IgD-negative memory B cell (primary cell): ENCODE data around the gene CACNB3. TPM values are rescaled to one million over a fixed set of nuclear protein-coding genes. Genes with fewer than 3 reads are reported as not detected.

Experiments
- H3K27ac Mint-ChIP-seq, 3 donors: one replicate each; pipeline ENCODE4 v1.8.0; 2020 to 2022; ENCODE audit warnings: mild to moderate bottlenecking in 3 of 3, mixed read lengths in 3 of 3, moderate library complexity in 1 of 3
- H3K27me3 Mint-ChIP-seq: one replicate; pipeline ENCODE4 v1.8.0; 2021; ENCODE audit warnings: mixed read lengths
- H3K36me3 Mint-ChIP-seq: one replicate; pipeline ENCODE4 v1.8.0; 2020; ENCODE audit warnings: mild to moderate bottlenecking, mixed read lengths
- H3K4me1 Mint-ChIP-seq, 3 donors: one replicate each; pipeline ENCODE4 v1.8.0; 2020 to 2022; ENCODE audit warnings: mixed read lengths in 3 of 3, mild to moderate bottlenecking in 1 of 3
- H3K4me3 Mint-ChIP-seq, 4 donors: one replicate each; pipeline ENCODE4 v1.8.0; 2020 to 2022; ENCODE audit warnings: mild to moderate bottlenecking in 4 of 4, mixed read lengths in 4 of 4, moderate library complexity in 3 of 4
- H3K9me3 Mint-ChIP-seq, 3 donors: one replicate each; pipeline ENCODE4 v1.8.0; 2020 to 2021; ENCODE audit warnings: mixed read lengths in 3 of 3, mild to moderate bottlenecking in 1 of 3
- polyA plus RNA-seq: library from polyadenylated mRNA; unstranded; fragments of 300-500 nt; fragmentation: Illumina TruSeq; gene quantifications from one replicate; pipeline ENCODE4 v1.2.3, GENCODE V29; 2021

The CACNB3 gene
- polyA plus RNA-seq, 1 donor from 2014 or later = 0.39 TPM

DNA sequence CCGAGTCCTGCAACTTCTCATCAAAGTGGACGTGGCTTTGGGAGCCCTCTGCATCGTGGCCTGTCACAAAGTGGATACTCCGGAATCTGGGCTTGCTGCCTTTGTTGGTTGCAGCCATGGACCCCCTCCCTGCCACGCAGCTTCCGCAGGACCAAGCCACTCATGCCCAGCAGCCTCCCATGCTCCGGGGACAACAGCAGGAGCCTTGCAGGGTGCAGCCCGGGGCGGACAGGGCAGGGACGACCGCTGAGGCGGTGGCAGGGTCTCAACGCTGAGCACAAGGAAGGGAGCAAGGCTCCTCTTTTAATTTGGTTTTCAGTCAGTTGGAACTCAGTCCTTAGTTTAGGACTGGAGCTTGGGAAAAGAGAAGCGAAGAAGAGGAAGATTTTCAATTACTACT lies 17.3 kb upstream of the CACNB3 start:
- H3K4me3 Mint-ChIP-seq = no peak overlapping the region
- H3K36me3 Mint-ChIP-seq = no peaks in the 10 kb centered on the region
- no peak overlapping the region for H3K27ac Mint-ChIP-seq
- H3K27me3 Mint-ChIP-seq = peaks cover 4% of the 10 kb centered on the region
- H3K4me1 Mint-ChIP-seq = peaks cover 0 to under 1% (median under 1%) of the 10 kb centered on the region in 3 donors
- H3K9me3 Mint-ChIP-seq = no peaks in the 10 kb centered on the region

DNA sequence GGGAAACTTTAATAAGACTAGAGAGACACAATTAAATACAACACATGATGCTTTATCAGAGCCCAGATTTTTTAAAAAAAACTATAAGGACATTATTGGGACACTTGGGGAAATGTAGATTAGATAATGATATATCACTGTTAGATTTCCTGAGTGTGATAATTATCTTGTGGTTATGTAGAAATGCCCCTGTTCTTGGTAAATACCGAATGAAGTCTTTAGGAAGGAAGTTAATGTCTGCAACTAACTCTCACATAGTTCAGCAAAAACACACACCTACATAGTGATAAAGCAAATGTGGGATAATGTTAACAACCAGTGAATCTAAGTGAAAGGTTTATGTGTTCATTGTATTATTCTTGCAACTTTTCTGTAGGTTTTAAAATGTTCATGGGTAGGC lies 14.6 kb upstream of the CACNB3 start:
- Mint-ChIP-seq H3K27ac (no peak overlapping the region), H3K27me3 (peaks cover 4% of the 10 kb centered on the region), H3K4me3 (no peak overlapping the region), H3K36me3 (no peaks in the 10 kb centered on the region), H3K4me1 (no peaks in the 10 kb centered on the region), H3K9me3 (no peaks in the 10 kb centered on the region)

DNA sequence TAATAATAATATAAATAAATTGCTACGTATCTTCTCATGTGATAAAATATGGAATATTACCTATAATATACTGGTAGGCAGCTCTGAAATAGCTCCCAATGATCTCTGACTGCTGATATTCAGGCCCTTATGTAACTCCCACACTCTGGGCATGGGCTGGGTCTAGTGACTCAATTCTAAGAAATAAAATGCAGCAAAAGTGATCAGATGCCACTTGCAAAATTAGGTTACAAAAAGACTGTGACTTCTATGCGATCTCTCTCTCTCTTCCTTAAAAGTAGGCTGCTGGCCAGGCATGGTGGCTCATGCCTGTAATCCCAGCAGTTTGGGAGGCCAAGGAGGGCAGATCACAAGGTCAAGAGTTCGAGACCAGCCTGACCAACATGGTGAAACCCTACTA lies 10.3 kb upstream of the CACNB3 start:
- H3K27me3 Mint-ChIP-seq = no peaks in the 10 kb centered on the region
- no peak overlapping the region for H3K4me3 Mint-ChIP-seq
- no peaks in the 10 kb centered on the region for H3K4me1 Mint-ChIP-seq
- H3K36me3 Mint-ChIP-seq = no peaks in the 10 kb centered on the region
- no peak overlapping the region for H3K27ac Mint-ChIP-seq
- no peaks in the 10 kb centered on the region for H3K9me3 Mint-ChIP-seq

DNA sequence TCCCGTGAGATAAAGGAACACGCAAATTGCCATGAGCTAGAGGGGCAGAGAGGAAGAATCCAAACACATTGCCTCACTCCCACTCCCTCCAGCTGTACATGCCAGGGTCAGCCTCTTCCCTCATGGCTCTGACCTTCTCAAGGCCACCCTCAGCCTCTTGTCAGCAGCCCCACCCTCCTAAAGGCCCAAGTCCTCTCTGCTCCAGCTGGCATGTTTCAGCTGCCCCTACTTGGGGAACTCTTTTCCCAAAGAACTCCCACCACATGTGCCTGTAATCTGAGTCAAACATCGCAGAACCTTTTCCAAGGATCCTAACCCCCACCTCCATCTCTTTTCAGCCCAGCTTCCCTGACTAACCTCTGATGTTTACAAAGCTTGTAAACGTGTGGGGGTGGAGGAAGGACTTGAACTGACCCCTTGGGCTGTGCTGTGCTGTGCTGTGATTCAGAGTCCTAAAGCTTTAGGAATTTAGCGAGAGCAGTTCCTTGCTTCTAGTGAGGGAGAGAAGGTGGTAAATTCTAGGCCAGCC lies 7.3 kb upstream of the CACNB3 start:
- H3K27ac Mint-ChIP-seq = no peak overlapping the region
- no peaks in the 10 kb centered on the region for H3K36me3 Mint-ChIP-seq
- peak overlapping the region in 1 of 4 donors; percentile 81 for H3K4me3 Mint-ChIP-seq
- H3K4me1 Mint-ChIP-seq = peaks cover 0 to 3% (median 2%) of the 10 kb centered on the region in 3 donors
- H3K27me3 Mint-ChIP-seq = no peaks in the 10 kb centered on the region
- no peaks in the 10 kb centered on the region for H3K9me3 Mint-ChIP-seq

DNA sequence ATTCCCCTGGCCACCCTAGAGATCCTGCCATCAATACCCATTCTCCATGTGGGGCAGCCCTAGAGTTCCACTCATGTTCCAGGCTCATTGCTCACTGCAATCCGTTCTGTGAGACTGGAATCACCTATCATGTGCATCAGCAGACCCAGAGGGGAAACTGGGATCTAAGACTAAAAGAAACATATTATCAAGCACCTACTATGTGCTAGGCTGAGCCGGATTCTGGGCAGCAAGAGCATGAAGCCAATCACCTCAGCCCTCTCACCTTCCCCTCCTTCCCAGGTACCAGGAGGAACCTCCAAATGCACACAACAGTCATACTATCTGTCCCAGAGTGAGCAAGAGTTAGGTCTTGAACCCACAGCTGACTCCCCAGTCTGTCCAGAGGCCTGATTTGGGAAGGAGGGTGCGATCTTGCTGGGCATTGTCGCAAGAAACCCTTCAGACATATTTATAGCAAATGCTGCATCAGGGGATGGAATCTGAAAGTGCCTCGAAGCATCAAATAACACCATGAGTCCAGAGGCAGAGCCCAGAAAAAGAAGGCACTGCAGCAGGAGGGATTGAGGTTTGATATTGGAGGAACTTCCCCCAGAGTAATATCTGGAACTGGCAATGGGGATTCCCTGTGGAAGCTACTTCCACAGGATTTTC lies 6.7 kb upstream of the CACNB3 start:
- peaks cover 3 to 5% (median 5%) of the 10 kb centered on the region in 3 donors for H3K4me1 Mint-ChIP-seq
- no peaks in the 10 kb centered on the region for H3K36me3 Mint-ChIP-seq
- H3K9me3 Mint-ChIP-seq = no peaks in the 10 kb centered on the region
- H3K4me3 Mint-ChIP-seq = peak overlapping the region in 1 of 4 donors; percentile 81
- H3K27ac Mint-ChIP-seq = no peak overlapping the region
- peaks cover 3% of the 10 kb centered on the region for H3K27me3 Mint-ChIP-seq

DNA sequence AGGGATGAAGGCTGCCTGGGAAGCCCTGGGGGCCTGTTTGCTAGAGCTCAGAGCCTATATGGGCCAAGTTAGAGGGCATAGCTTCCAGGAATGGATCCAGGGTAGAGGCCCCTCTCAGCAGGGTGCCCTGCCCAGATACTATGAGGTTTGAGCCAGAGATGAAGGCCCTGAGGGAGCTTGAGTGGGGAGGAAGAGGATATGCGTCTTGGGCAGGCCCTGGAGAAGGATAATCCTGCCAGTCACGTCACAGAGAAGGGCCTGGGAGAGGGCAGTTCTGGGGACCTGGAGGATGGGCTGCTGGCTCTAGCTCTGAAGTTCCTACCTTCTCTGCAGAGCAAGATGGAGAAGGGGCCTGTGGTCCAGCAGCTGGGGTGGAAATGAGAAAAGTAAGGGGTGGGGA lies 5.9 kb upstream of the CACNB3 start:
- Mint-ChIP-seq H3K9me3 (no peaks in the 10 kb centered on the region), H3K27me3 (peaks cover 5% of the 10 kb centered on the region), H3K36me3 (no peaks in the 10 kb centered on the region), H3K4me3 (peak overlapping the region in 3 of 4 donors; percentile 70 to 81 (median 77)), H3K27ac (peak overlapping the region in 1 of 3 donors; percentile 90), H3K4me1 (peaks cover 6 to 8% (median 6%) of the 10 kb centered on the region in 3 donors)

DNA sequence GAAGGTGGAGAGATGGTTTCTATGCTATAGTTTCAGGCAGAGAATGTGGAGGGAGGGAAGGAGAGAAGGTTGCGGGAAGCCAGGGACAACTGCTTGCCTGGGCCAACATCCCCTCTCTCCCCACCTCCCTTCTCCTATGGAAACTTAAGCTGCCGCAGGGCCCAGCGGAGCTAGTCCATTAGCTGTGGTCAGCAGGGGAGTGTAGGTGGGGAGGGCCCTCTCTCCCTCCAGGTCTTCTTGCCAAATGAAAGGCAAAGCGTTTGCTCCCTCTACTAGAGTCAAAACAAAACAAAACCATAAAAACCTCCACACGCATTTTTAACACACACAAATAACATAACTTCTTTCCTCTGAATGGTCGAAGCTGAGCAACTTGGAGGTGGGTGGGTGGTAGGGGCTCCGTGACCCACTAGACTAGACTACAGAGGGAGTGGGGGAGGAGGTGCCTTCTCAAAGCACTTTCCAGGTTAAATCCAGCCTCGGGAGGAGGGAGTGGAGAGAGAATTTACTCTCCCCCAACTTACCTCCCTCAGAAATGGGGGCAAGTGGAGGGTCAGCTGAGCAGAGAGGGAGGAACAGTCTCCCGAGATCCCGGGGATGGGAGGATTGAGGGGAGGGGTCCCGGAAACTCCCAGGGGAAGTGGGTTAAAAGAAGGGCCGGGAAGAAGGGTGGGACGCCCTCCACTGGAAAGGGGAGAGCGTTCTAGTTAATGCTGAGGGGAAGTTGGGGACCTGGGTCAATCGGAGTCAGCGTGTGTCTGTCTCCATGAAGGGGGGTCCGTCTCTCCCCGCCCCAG lies 4.6 kb upstream of the CACNB3 start:
- Mint-ChIP-seq H3K9me3 (no peaks in the 10 kb centered on the region), H3K36me3 (no peaks in the 10 kb centered on the region), H3K4me1 (peaks cover 6 to 11% (median 6%) of the 10 kb centered on the region in 3 donors), H3K27me3 (peaks cover 5% of the 10 kb centered on the region), H3K27ac (peak overlapping the region in 2 of 3 donors; percentile 46 to 90), H3K4me3 (peak overlapping the region; percentile 81 to 98 (median 86))

DNA sequence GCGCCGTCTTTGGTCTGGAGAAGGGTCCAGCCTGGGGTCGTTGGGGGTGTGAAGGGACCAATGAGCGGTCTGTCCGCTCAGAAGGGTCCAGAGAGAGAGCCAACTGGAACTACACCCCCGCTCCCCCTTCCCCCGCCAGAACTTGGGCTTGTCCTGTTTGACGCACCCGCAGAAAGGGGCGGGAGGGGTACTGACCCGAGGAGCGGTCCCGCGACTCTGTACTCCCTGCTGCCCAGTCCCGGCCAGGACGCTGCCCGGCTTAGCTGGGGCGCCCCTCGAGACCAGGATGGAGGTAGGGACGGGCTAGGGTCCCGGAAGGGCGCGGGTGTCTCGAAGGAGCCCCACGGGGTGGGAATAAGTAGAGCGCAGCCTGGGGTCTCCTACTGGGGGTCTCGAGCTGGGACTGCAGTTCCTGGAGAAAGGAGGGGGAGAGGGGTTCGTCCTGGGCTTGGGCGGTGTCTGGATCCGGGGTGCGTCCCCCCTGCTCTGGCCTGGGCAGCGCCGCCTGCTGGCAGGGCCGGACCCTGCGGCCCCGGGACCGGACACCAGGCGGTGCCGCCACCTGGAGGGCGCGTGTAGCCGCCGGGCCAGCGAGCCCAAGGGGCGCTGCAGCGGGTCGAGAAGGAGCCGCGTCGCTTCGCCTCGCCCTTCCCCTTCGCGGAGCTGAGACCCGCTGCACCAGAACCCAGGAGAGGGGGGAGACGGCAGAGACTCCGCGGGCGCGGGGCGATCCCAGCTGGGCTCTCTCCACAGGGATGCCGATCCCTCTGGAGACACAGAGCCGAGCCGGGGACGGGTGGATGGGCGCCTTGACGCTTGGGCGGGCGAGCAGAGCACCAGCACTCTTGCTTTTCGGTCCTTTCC lies 3.8 kb upstream of the CACNB3 start:
- peak overlapping the region; percentile 81 to 98 (median 86) for H3K4me3 Mint-ChIP-seq
- H3K9me3 Mint-ChIP-seq = no peaks in the 10 kb centered on the region
- H3K4me1 Mint-ChIP-seq = peaks cover 6 to 13% (median 6%) of the 10 kb centered on the region in 3 donors
- peak overlapping the region in 1 of 3 donors; percentile 90 for H3K27ac Mint-ChIP-seq
- no peaks in the 10 kb centered on the region for H3K36me3 Mint-ChIP-seq
- peaks cover 5% of the 10 kb centered on the region for H3K27me3 Mint-ChIP-seq

DNA sequence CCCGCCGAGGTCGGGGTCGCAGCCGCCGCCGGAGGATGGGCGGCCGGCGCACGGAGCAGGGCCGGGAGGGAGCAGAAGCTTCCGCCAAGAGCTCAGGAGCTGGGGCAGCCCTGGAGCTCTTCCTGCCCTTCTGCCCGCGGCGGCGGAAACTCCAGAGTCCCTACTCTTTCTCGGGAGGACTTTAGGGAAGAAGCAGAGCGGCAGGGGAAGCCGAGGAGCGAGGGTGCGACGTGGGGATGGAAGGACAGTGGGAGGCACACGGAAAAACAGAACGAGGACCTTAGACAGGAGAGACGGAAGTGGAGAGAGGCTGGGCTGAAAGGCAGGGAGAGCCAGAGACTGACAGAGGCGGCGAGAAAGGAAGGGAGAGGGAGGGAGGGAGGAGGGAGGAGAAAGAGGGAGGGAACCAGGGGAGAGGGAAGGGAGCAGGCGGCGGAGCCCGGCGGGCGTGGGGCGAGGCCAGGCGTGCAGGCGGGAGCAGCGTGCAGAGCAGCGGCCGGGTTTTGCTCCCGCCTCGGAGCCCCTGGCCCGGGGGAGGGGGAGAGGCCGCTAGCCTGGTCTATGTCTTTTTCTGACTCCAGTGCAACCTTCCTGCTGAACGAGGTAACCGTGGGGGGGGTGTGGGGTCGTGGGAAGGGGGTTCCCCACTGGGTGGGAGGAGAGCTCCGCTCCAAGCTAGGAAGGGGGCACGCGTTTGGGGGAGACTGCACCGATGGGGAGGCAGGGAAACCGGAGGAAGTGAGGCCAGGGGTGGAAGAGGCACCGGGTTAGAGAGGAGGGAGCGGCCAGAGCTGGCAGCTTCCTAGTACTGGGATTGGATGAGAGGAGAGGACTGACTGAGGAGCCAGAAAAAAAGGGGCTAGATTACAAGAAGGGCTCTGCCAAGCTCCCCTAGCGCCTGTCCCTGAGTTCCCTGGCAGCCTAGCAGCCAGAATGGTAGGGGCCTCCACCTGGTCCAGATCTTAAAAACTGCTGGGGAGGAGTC lies 2.9 kb upstream of the CACNB3 start:
- Mint-ChIP-seq H3K27me3 (peaks cover 5% of the 10 kb centered on the region), H3K36me3 (no peaks in the 10 kb centered on the region), H3K9me3 (no peaks in the 10 kb centered on the region), H3K27ac (no peak overlapping the region), H3K4me3 (peak overlapping the region; percentile 81 to 98 (median 86)), H3K4me1 (peaks cover 6 to 13% (median 6%) of the 10 kb centered on the region in 3 donors)

DNA sequence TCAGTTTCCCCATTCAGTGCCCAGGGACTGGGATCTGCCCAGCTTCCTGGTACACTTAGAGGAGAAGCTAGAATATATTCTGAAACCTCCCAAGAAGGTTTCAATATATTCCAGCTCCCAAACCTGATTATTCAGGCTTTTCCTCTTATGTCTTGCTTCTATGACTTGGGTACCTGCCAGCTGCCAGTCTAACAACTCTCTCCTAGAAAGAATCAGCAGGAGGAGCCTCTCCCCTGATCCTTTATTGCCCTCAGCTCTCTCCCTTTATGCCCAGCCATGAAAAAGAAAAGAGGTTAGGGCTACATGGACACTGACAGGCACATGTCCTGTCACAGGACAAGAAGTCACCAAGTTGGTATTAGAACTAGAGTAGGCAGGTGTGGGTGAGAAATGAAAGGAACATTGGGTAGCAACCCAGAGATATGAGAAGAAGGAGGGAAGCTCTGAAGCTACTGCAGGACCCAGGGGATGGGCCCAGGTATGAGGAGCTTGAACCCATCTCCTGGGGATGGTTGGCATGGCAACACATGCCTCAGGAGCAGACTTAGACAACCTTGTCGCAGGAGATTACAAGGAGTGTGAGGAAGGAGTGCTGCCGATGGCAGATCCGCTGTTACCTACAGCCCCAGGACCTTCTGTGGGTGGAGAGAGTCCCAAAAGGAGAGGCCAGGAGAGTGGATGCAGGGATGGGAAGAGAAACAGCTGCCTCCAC lies 2.0 kb upstream of the CACNB3 start:
- Mint-ChIP-seq H3K9me3 (no peaks in the 10 kb centered on the region), H3K27ac (peak overlapping the region in 1 of 3 donors; percentile 54)

DNA sequence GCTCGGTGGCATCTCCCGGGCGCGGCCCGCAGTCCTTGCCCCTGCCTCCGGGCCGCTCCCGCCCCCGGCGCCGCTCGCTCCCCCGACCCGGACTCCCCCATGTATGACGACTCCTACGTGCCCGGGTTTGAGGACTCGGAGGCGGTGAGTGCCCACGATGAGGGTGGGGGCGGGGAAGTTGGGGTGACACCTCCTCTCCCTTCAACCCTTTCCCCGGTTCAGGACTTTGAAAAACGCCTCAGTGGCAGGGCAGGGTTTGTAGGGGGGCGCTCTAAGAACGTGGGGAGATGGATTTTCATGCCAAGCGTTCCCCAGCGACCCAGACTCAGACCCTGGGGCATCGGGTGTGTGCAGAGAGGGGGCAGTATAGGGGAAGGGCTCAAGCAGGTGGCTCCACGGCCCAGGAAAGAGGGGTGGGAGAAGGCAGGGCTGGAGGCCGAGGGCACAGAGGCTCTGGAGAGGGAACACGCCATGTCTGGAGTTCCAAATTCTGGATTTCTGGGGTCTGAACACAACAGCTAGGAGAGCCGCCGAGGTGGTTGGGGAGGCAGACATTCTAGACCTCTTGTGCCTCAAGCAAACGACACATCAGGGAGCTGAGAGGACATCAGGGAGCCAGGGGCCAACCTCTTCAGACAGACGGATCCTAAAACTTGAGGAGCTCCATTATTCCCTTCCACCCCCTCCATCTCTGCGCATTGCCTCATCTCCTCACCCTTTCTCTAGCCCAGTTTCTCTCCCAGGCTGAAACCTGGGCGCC lies 715 bp downstream of the CACNB3 start:
- Mint-ChIP-seq H3K9me3 (no peaks in the 10 kb centered on the region), H3K27ac (no peak overlapping the region), H3K4me3 (peak overlapping the region; percentile 72 to 95 (median 88)), H3K36me3 (no peaks in the 10 kb centered on the region), H3K27me3 (peaks cover 5% of the 10 kb centered on the region), H3K4me1 (peaks cover 3 to 13% (median 6%) of the 10 kb centered on the region in 3 donors)

More for the DNA sequence above, 2.0 kb upstream of the CACNB3 start:
- no peaks in the 10 kb centered on the region for H3K36me3 Mint-ChIP-seq
- H3K27me3 Mint-ChIP-seq = peaks cover 5% of the 10 kb centered on the region
- peaks cover 6 to 13% (median 6%) of the 10 kb centered on the region in 3 donors for H3K4me1 Mint-ChIP-seq
- H3K4me3 Mint-ChIP-seq = peak overlapping the region; percentile 68 to 98 (median 83)

DNA sequence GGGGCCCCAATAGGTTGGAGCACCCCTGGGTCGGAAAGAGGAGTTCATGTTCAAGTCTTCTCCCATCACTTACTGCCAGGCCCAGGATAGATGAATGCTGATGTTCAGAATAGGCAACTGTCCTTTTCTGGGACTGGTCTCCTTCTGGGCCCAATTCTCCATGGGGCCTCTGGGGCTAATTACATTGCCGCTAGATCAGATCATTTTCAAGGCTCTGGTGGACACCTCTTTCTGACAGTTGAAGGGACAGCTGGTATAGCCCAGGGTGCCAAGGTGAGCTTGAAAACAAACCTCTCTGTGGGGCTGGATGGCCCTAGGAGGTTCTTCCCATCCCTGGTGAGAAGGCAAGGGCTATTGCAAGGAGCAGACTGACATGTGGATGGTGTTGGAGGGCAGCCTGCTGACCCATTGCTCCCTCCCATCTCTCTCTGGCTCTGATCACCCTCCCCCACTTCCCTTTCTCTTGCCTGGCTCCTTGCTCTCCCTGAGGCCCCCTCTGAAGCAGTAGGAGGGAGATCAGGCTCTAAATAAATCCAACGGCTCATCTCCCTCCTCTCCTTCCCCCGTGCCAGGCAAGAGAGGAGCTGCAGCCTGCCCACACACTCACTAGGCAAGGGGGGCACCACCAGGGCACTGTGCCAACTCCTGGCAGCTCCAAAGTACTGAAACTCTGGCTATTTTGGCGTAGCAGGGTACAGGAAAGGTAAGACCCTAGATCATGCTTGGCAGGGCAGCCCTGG lies 1.9 kb downstream of the CACNB3 start:
- Mint-ChIP-seq H3K4me1 (peaks cover 5 to 15% (median 6%) of the 10 kb centered on the region in 3 donors), H3K4me3 (peak overlapping the region; percentile 41 to 95 (median 76)), H3K9me3 (no peaks in the 10 kb centered on the region), H3K36me3 (no peaks in the 10 kb centered on the region), H3K27ac (peak overlapping the region in 2 of 3 donors; percentile 13 to 71), H3K27me3 (peaks cover 5% of the 10 kb centered on the region)
